SKM-1 treated with dmso at 0.1 percent for 144 hours (cell line): ENCODE results near the gene CXCL12.
A peak's percentile ranks its signal among the peaks of the same experiment; 100 is the strongest.

ENCODE experiments used
- DNase-seq: peaks from one replicate; lab custom pipeline; 2025; ENCODE audit not compliant: unreplicated experiment; lab: John Stamatoyannopoulos, UW

Gene CXCL12

GRCh38 chr10:44399659-44400451 lies 15.0 kb upstream of the CXCL12 start:
- no peak for DNase-seq

- no peak for DNase-seq
Measured at GRCh38 chr10:44398747-44399658, 14.1 kb upstream of the CXCL12 start.

- DNase-seq = no peak
Measured at GRCh38 chr10:44398271-44398670, 13.4 kb upstream of the CXCL12 start.

- no peak for DNase-seq
Measured at GRCh38 chr10:44397476-44398225, 12.8 kb upstream of the CXCL12 start.

- no peak for DNase-seq
Measured at GRCh38 chr10:44396671-44397191, 11.8 kb upstream of the CXCL12 start.

GRCh38 chr10:44395902-44396670 lies 11.2 kb upstream of the CXCL12 start:
- DNase-seq = no peak

GRCh38 chr10:44395396-44395795 lies 10.5 kb upstream of the CXCL12 start:
- DNase-seq = no peak

- DNase-seq = no peak
Measured at GRCh38 chr10:44394696-44395381, 9.9 kb upstream of the CXCL12 start.

GRCh38 chr10:44393834-44394547 lies 9.1 kb upstream of the CXCL12 start:
- no peak for DNase-seq

- DNase-seq = no peak
Measured at GRCh38 chr10:44393051-44393630, 8.2 kb upstream of the CXCL12 start.

- DNase-seq = no peak
Measured at GRCh38 chr10:44392420-44392819, 7.5 kb upstream of the CXCL12 start.

- DNase-seq = no peak
Measured at GRCh38 chr10:44391981-44392380, 7.1 kb upstream of the CXCL12 start.

GRCh38 chr10:44390585-44391072 lies 5.7 kb upstream of the CXCL12 start:
- DNase-seq = no peak

- no peak for DNase-seq
Measured at GRCh38 chr10:44389556-44389955, 4.7 kb upstream of the CXCL12 start.

- no peak for DNase-seq
Measured at GRCh38 chr10:44389150-44389549, 4.3 kb upstream of the CXCL12 start.

GRCh38 chr10:44388641-44389040 lies 3.7 kb upstream of the CXCL12 start:
- no peak for DNase-seq

- no peak for DNase-seq
Measured at GRCh38 chr10:44387853-44388251, 3.0 kb upstream of the CXCL12 start.

- DNase-seq = peak; percentile 6
Measured at GRCh38 chr10:44386546-44387052, 1.7 kb upstream of the CXCL12 start.
